Measurements from ENCODE around the gene TIPRL. TPM values are rescaled to one million over a fixed set of nuclear protein-coding genes. Genes with fewer than 3 reads are reported as not detected.

The TIPRL gene
- total RNA-seq, 1 donor from 2014 or later = 24.5 TPM

DNA sequence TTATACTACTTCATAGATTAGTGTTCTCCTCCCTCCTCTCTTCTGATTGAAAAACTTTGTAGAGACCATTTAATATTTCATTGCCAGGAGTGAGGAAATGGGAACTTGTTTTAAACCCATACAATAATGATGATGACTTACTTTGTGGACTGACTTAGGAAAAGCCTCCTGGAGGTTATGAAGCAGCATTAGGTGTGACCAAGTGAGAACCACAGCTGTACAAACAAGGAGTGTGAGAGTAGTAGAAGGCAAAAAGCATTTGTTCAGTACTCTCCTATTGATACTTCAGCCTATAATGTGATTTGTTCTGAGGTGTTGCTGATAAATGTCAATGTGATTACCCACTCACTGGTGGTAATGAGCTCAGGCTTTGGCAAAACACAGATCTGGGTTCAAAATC, 8.4 kb downstream of the TIPRL start:
- H3K4me1 Mint-ChIP-seq (ENCODE audit: unreplicated experiment) = no peaks in the 10 kb centered on the region
- H3K27ac Mint-ChIP-seq = no peak overlapping the region
- no peaks in the 10 kb centered on the region for H3K27me3 Mint-ChIP-seq
- H3K9me3 Mint-ChIP-seq = no peaks in the 10 kb centered on the region
- DNase-seq (ENCODE audit: extremely low spot score, unreplicated experiment) = no peak
- H3K36me3 Mint-ChIP-seq = peaks cover 18% of the 10 kb centered on the region
- TF ChIP-seq, protein P1, sequence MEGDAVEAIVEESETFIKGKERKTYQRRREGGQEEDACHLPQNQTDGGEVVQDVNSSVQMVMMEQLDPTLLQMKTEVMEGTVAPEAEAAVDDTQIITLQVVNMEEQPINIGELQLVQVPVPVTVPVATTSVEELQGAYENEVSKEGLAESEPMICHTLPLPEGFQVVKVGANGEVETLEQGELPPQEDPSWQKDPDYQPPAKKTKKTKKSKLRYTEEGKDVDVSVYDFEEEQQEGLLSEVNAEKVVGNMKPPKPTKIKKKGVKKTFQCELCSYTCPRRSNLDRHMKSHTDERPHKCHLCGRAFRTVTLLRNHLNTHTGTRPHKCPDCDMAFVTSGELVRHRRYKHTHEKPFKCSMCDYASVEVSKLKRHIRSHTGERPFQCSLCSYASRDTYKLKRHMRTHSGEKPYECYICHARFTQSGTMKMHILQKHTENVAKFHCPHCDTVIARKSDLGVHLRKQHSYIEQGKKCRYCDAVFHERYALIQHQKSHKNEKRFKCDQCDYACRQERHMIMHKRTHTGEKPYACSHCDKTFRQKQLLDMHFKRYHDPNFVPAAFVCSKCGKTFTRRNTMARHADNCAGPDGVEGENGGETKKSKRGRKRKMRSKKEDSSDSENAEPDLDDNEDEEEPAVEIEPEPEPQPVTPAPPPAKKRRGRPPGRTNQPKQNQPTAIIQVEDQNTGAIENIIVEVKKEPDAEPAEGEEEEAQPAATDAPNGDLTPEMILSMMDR (conservative IDR thresholded peaks at IDR 0.05) = no peak
- H3K4me3 Mint-ChIP-seq = no peak overlapping the region

DNA sequence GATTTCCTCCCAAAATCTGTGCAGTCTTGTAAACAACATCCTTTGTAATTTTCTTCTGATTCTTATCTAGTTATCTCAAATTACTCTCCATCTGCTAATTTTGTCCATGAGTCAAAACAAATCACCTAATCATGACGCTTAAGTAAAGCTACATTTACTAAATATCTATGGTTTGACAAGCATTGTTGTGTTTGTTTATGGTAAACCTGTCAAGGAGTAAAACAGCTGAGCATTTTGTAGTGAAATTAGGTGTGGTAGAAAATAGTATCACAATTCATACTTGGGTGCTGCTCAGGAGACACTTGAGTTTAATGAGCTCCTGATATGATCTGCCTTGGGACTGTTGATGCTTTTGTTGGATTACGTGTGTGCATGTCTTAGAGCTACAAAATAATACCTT, 11.6 kb downstream of the TIPRL start:
- no peak overlapping the region for H3K4me3 Mint-ChIP-seq
- no peak overlapping the region for H3K27ac Mint-ChIP-seq
- no peaks in the 10 kb centered on the region for H3K9me3 Mint-ChIP-seq
- DNase-seq (ENCODE audit: extremely low spot score, unreplicated experiment) = no peak
- H3K4me1 Mint-ChIP-seq (ENCODE audit: unreplicated experiment) = no peaks in the 10 kb centered on the region
- peaks cover 33% of the 10 kb centered on the region for H3K36me3 Mint-ChIP-seq
- TF ChIP-seq, protein P1 (conservative IDR thresholded peaks at IDR 0.05) = no peak
- H3K27me3 Mint-ChIP-seq = no peaks in the 10 kb centered on the region

- Mint-ChIP-seq H3K4me1 (ENCODE audit: unreplicated experiment) (no peaks in the 10 kb centered on the region), H3K4me3 (no peak overlapping the region), H3K36me3 (peaks cover 32% of the 10 kb centered on the region), H3K9me3 (no peaks in the 10 kb centered on the region), H3K27ac (peak overlapping the region; percentile 4), H3K27me3 (no peaks in the 10 kb centered on the region)
- DNase-seq (ENCODE audit: extremely low spot score, unreplicated experiment) = no peak
- TF ChIP-seq, protein P1 (conservative IDR thresholded peaks at IDR 0.05) = no peak
Measured at GRCh38 chr1:168195199-168196135, 16.7 kb downstream of the TIPRL start.

GRCh38 chr1:168199056-168199455, 20.3 kb downstream of the TIPRL start:
- no peak for DNase-seq (ENCODE audit: extremely low spot score, unreplicated experiment)
- H3K4me1 Mint-ChIP-seq (ENCODE audit: unreplicated experiment) = peaks cover 7% of the 10 kb centered on the region
- H3K9me3 Mint-ChIP-seq = peaks cover 8% of the 10 kb centered on the region
- H3K27me3 Mint-ChIP-seq = no peaks in the 10 kb centered on the region
- peaks cover 28% of the 10 kb centered on the region for H3K36me3 Mint-ChIP-seq
- TF ChIP-seq, protein P1 (conservative IDR thresholded peaks at IDR 0.05) = no peak
- H3K27ac Mint-ChIP-seq = no peak overlapping the region
- no peak overlapping the region for H3K4me3 Mint-ChIP-seq

- TF ChIP-seq, protein P1 (conservative IDR thresholded peaks at IDR 0.05) = no peak
- H3K27ac Mint-ChIP-seq = peak overlapping the region; percentile 78
- no peak overlapping the region for H3K4me3 Mint-ChIP-seq
- DNase-seq (ENCODE audit: extremely low spot score, unreplicated experiment) = no peak
- peaks cover 12% of the 10 kb centered on the region for H3K36me3 Mint-ChIP-seq
- peaks cover 7% of the 10 kb centered on the region for H3K4me1 Mint-ChIP-seq (ENCODE audit: unreplicated experiment)
- no peaks in the 10 kb centered on the region for H3K27me3 Mint-ChIP-seq
- peaks cover 8% of the 10 kb centered on the region for H3K9me3 Mint-ChIP-seq
Measured at GRCh38 chr1:168202941-168203654, 24.3 kb downstream of the TIPRL start.

Measured in type B pancreatic cell (in vitro differentiated cells).